GM12878 (cell line): ENCODE data around the gene MDFIC. TPM values are rescaled to one million over a fixed set of nuclear protein-coding genes. Genes with fewer than 3 reads are reported as not detected.

ENCODE experiments used
- ATAC-seq: fragments of 200-7000 bp; cut with Tn5 transposase; 3 replicates; pipeline ENCODE4 v1.9.1; 2020; ENCODE audit warnings: mild to moderate bottlenecking, moderate library complexity
- BruUV-seq: library from RNA; stranded (reverse); fragments of 400-500 nt; replicated peaks from 2 replicates; lab custom pipeline; 2021; lab: Mats Ljungman, UMichigan
- CTCF ChIA-PET: fragments of 300-600 bp; sonication (Branson Sonifier 250); formaldehyde crosslinking; extraction: SDS; loops from one replicate; lab custom pipeline; 2021; ENCODE audit warnings: inconsistent platforms; lab: Yijun Ruan, JAX
- POLR2A ChIA-PET: fragments of 350-600 bp; formaldehyde crosslinking; extraction: SDS; loops from one replicate; lab custom pipeline; 2021; ENCODE audit warnings: inconsistent platforms; lab: Charles Lee
- RAD21 ChIA-PET: fragments of 300-600 bp; sonication (Branson Sonifier 250); formaldehyde crosslinking; loops from one replicate; lab custom pipeline; 2023; ENCODE audit warnings: antibody characterized with exemption; ENCODE audit not compliant: unreplicated experiment; lab: Charles Lee
- SMC1A ChIA-PET: fragments of 300-600 bp; sonication (Branson Sonifier 250); formaldehyde crosslinking; loops from one replicate; lab custom pipeline; 2023; ENCODE audit not compliant: unreplicated experiment, uncharacterized antibody; lab: Charles Lee
- DNase-seq: peaks from one replicate; pipeline ENCODE4 v3.0.0-alpha.2; 2011; ENCODE audit warnings: low read depth, low spot score
- FAIRE-seq: peaks from 3 replicates; lab custom pipeline; 2011; peaks lifted over from hg19 to GRCh38; lab: Jason Lieb, UNC
- H2AFZ ChIP-seq: 2 replicates; pipeline ENCODE4 v1.6.0; 2011; ENCODE audit warnings: low read depth, low read length, control low read depth; ENCODE audit not compliant: control insufficient read depth
- H3K27ac ChIP-seq: 2 replicates; pipeline ENCODE4 v1.5.1; 2011; ENCODE audit warnings: control low read depth; ENCODE audit not compliant: control insufficient read depth, insufficient read depth
- H3K27me3 ChIP-seq, 2 experiments: replicated peaks in 1 of 2; 2 replicates each; pipeline versions ENCODE4 v1.6.0 to v1.6.1; 2011; ENCODE audit warnings: low read length in 1 of 2; ENCODE audit not compliant: control insufficient read depth in 2 of 2, insufficient read depth in 2 of 2
- H3K36me3 ChIP-seq, 2 experiments: 2 replicates each; pipeline ENCODE4 v1.5.1; 2011; ENCODE audit warnings: low read length in 1 of 2; ENCODE audit not compliant: control insufficient read depth in 2 of 2, insufficient read depth in 2 of 2
- H3K4me1 ChIP-seq: 2 replicates; pipeline ENCODE4 v1.6.1; 2011; ENCODE audit warnings: mild to moderate bottlenecking, low read length, moderate library complexity, mixed read lengths; ENCODE audit not compliant: control insufficient read depth, insufficient read depth
- H3K4me2 ChIP-seq: 2 replicates; pipeline ENCODE4 v1.6.0; 2011; ENCODE audit warnings: control low read depth; ENCODE audit not compliant: control insufficient read depth, insufficient read depth
- H3K4me3 ChIP-seq: fragments of 200-600 bp; sonication (generic); 2 replicates; pipeline ENCODE4 v1.5.1; 2016
- H3K79me2 ChIP-seq: 2 replicates; pipeline ENCODE4 v1.6.0; 2011; ENCODE audit warnings: low read length; ENCODE audit not compliant: control insufficient read depth, insufficient read depth
- H3K9ac ChIP-seq: 2 replicates; pipeline ENCODE4 v1.8.0; 2011; ENCODE audit warnings: low read length, control low read depth, mixed read lengths; ENCODE audit not compliant: control insufficient read depth, insufficient read depth
- H3K9me3 ChIP-seq: replicated peaks from 3 replicates; pipeline ENCODE4 v1.5.1; 2011; ENCODE audit warnings: mild to moderate bottlenecking, low read length; ENCODE audit not compliant: control insufficient read depth, insufficient read depth
- H4K20me1 ChIP-seq: 2 replicates; pipeline ENCODE4 v1.6.0; 2011; ENCODE audit not compliant: control insufficient read depth, insufficient read depth
- CREB1 ChIP-seq: IDR thresholded peaks from 2 replicates; pipeline ENCODE4 v1.6.1; 2012; ENCODE audit warnings: low read depth, mild to moderate bottlenecking, inconsistent platforms
- EED ChIP-seq: sonication (generic); IDR thresholded peaks from 2 replicates; pipeline ENCODE4 v1.6.1; 2016; ENCODE audit warnings: antibody characterized with exemption, low read depth
- EP300 ChIP-seq, 2 experiments: fragments of 150-350 bp in 1 of 2; IDR thresholded peaks; 2 replicates each; pipeline ENCODE4 v1.6.1; 2011 to 2012; ENCODE audit warnings: low read depth in 2 of 2, low read length in 2 of 2, borderline replicate concordance in 1 of 2, improper control_type of control experiment in 1 of 2, inconsistent platforms in 1 of 2; ENCODE audit not compliant: control insufficient read depth in 1 of 2
- GABPA ChIP-seq: IDR thresholded peaks from 2 replicates; pipeline ENCODE4 v1.6.1; 2014; ENCODE audit warnings: antibody characterized with exemption, low read depth, mild to moderate bottlenecking, inconsistent platforms
- IKZF1 ChIP-seq: fragments of 450-650 bp; conservative IDR thresholded peaks from 2 replicates; pipeline ENCODE4 v1.6.1; 2017; ENCODE audit warnings: antibody characterized with exemption, mild to moderate bottlenecking
- IKZF2 ChIP-seq, 2 experiments: fragments of 450-650 bp; IDR thresholded peaks; 2 replicates each; pipeline ENCODE4 v1.6.1; 2017; ENCODE audit warnings: mild to moderate bottlenecking in 2 of 2, moderate library complexity in 2 of 2
- JUNB ChIP-seq: IDR thresholded peaks from 2 replicates; pipeline ENCODE4 v1.6.1; 2016; ENCODE audit warnings: antibody characterized with exemption, mild to moderate bottlenecking
- MEF2A ChIP-seq: IDR thresholded peaks from 2 replicates; pipeline ENCODE4 v1.6.1; 2011; ENCODE audit warnings: low read depth, mild to moderate bottlenecking, low read length, moderate library complexity; ENCODE audit not compliant: insufficient read depth
- MEF2B ChIP-seq: fragments of 450-650 bp; IDR thresholded peaks from 2 replicates; pipeline ENCODE4 v1.6.1; 2018; ENCODE audit warnings: mild to moderate bottlenecking, moderate library complexity; ENCODE audit not compliant: partially characterized antibody, poor library complexity, severe bottlenecking
- MTA3 ChIP-seq: IDR thresholded peaks from 2 replicates; pipeline ENCODE4 v1.6.1; 2012; ENCODE audit warnings: low read length, inconsistent platforms, borderline replicate concordance
- NFIC ChIP-seq: IDR thresholded peaks from 2 replicates; pipeline ENCODE4 v1.6.1; 2012; ENCODE audit warnings: low read depth, mild to moderate bottlenecking, inconsistent platforms, low read length, moderate library complexity
- RELB ChIP-seq: fragments of 450-650 bp; IDR thresholded peaks from 2 replicates; pipeline ENCODE4 v1.6.1; 2017; ENCODE audit warnings: low read depth, mild to moderate bottlenecking, moderate library complexity
- RUNX3 ChIP-seq: IDR thresholded peaks from 2 replicates; pipeline ENCODE4 v1.6.1; 2012; ENCODE audit warnings: low read length, inconsistent platforms
- SMC3 ChIP-seq: IDR thresholded peaks from 2 replicates; pipeline ENCODE4 v1.6.1; 2011; ENCODE audit warnings: low read length, improper control_type of control experiment, borderline replicate concordance
- YBX1 ChIP-seq: fragments of 450-650 bp; IDR thresholded peaks from 2 replicates; pipeline ENCODE4 v1.6.1; 2016; ENCODE audit warnings: antibody characterized with exemption
- ZBED1 ChIP-seq: IDR thresholded peaks from 2 replicates; pipeline ENCODE4 v1.6.1; 2016; ENCODE audit warnings: borderline replicate concordance
- ZNF592 ChIP-seq: fragments of 450-650 bp; IDR thresholded peaks from 2 replicates; pipeline ENCODE4 v1.6.1; 2017; ENCODE audit warnings: mild to moderate bottlenecking, moderate library complexity
- WGBS: methylation state at CpG from one replicate; pipeline ENCODE4 v1.1.6; 2016; ENCODE audit warnings: low lambda C conversion rate; ENCODE audit not compliant: insufficient replicate concordance, insufficient coverage; ENCODE audit errors: missing lambda C conversion rate; 5-methylcytosine and 5-hydroxymethylcytosine counted together
- in situ Hi-C: fragments of 300-500 bp; cut with MboI; formaldehyde crosslinking; loops from 9 replicates; pipeline ENCODE4 v1.14.3; 2018; ENCODE audit warnings: mixed read lengths
- intact Hi-C: fragments of 100-400 bp; cut with micrococcal nuclease; formaldehyde crosslinking; loops from one replicate; pipeline ENCODE4 v1.14.2; 2022; ENCODE audit not compliant: unreplicated experiment
- polyA plus RNA-seq, 11 experiments: library from polyadenylated mRNA; depleted of rRNA in 4 of 11; unstranded in 6 of 11; stranded (reverse) in 5 of 11; fragments of >200 nt; fragmentation: Nextera tagmentation in 4 of 11; fragmentation: Illumina TruSeq in 1 of 11; extraction: Ambion mirVana in 4 of 11; extraction: Trizol in 1 of 11; gene quantifications; 1 replicate in 1 of 11; 2 replicates in 10 of 11; pipeline versions ENCODE4 v1.2.1 to v1.2.3, GENCODE V29; 2011 to 2016; ENCODE audit warnings: inconsistent platforms in 2 of 11, missing spikeins in 2 of 11, low read depth in 1 of 11
- total RNA-seq, 4 experiments: library from RNA; depleted of rRNA in 3 of 4; stranded (reverse); fragments of >200 nt in 3 of 4; fragmentation: Illumina TruSeq in 1 of 4; extraction: Trizol in 1 of 4; gene quantifications; 2 replicates each; pipeline versions ENCODE4 v1.2.1 to v1.2.3, GENCODE V29; 2013 to 2021
- TF ChIP-seq, protein P1 (sequence below): IDR thresholded peaks from 2 replicates; pipeline ENCODE4 v1.6.1; 2012; ENCODE audit warnings: low read length, inconsistent platforms

MDFIC gene
- total and polyA plus RNA-seq, 10 of the 15 experiments (the other 5 are each of a cell fraction or from before 2014, with no cell fraction given), result 7.3 to 58.4 (median 40.0) TPM

DNA sequence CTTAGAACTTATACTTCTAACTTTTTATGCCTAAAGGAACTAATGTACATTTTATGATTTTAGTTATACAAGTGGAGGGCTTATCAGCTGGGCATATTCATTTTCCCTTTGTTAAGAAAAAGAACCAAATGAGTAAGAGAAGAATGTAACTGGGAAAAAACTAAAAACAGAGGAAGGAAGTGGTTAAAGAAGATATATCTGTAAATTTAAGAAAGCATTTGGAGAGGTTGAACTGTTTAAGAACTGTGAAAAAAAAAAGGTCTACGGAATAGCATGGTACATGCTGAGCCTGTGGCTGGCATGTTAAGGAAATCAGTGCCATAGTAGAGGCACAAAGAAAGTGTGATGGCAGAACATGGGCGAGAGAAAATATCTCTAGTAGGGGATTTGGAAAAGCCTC is 6.2 kb downstream of the MDFIC start:
- Histone ChIP-seq H3K9me3 (no peaks in the 10 kb centered on the region), H3K36me3 (no peaks in the 10 kb centered on the region), H3K4me2 (peak overlapping the region; percentile 78), H3K79me2 (peaks cover 99% of the 10 kb centered on the region), H3K27me3 (no peaks in the 10 kb centered on the region), H3K4me3 (peak overlapping the region; percentile 50), H3K27ac (peak overlapping the region; percentile 68), H2AFZ (no peak overlapping the region), H4K20me1 (no peaks in the 10 kb centered on the region), H3K9ac (peak overlapping the region; percentile 61; the same call in 1 of the 2 replicates), H3K4me1 (peaks cover 9% of the 10 kb centered on the region)
- ChIA-PET SMC1A (interaction anchor here (1.0 to 8.4 kb wide), 3 partner anchors 11 to 62 kb away, joined by 5 to 122 read pairs (median 10); partner anchors contain the start of gene MDFIC), CTCF (interaction anchor here (1.1 to 7.8 kb wide), 4 partner anchors 10 to 60 kb away, joined by 3 to 48 read pairs (median 9); no protein-coding TSS in a partner anchor), RAD21 (interaction anchor here (1.5 to 3.4 kb wide), 3 partner anchors 11 to 289 kb away, joined by 4 to 34 read pairs (median 10); no protein-coding TSS in a partner anchor), POLR2A (interaction anchor here (4.0 kb wide), 1 partner anchor 11 kb away, joined by 30 read pairs; no protein-coding TSS in a partner anchor)
- in situ Hi-C loops (no loop called here), intact Hi-C loops (no loop called here)
- no TSS peak for BruUV-seq
- WGBS, result 13% methylated on average over 2 of the region's 2 CpGs
- FAIRE-seq (no peak), ATAC-seq (peak; percentile 0; the same call in 2 of the 3 replicates), DNase-seq (no peak)
- TF ChIP-seq RUNX3, result peak; percentile 65; the same call in 1 of the 2 replicates
- TF ChIP-seq EP300 (IDR thresholded peaks at IDR 0.05; ENCODE audit: borderline replicate concordance in 1 of 2, control insufficient read depth in 1 of 2, low read depth in 2 of 2, low read length in 2 of 2), result no peak
- peak; percentile 46; the same call in 1 of the 2 replicates for TF ChIP-seq EED
- 0 out of 2 replicates have a peak, but pooled peaks have one; percentile 32 for TF ChIP-seq IKZF1
- TF ChIP-seq IKZF2 (IDR thresholded peaks at IDR 0.05), result peak in 1 of 2 experiments; percentile 31; a peak in 1 of 4 replicates
- no peak for TF ChIP-seq CREB1
- TF ChIP-seq RELB, result peak; percentile 68; the same call in 1 of the 2 replicates
- peak; percentile 78 for TF ChIP-seq NFIC
- no peak for TF ChIP-seq SMC3
- TF ChIP-seq MEF2A, result 0 out of 2 replicates have a peak, but pooled peaks have one; percentile 19
- no peak for TF ChIP-seq ZBED1
- TF ChIP-seq ZNF592, result no peak
- TF ChIP-seq JUNB, result peak; percentile 51
- TF ChIP-seq MEF2B, result no peak
- no peak for TF ChIP-seq YBX1
- TF ChIP-seq MTA3, result no peak
- TF ChIP-seq, protein P1, sequence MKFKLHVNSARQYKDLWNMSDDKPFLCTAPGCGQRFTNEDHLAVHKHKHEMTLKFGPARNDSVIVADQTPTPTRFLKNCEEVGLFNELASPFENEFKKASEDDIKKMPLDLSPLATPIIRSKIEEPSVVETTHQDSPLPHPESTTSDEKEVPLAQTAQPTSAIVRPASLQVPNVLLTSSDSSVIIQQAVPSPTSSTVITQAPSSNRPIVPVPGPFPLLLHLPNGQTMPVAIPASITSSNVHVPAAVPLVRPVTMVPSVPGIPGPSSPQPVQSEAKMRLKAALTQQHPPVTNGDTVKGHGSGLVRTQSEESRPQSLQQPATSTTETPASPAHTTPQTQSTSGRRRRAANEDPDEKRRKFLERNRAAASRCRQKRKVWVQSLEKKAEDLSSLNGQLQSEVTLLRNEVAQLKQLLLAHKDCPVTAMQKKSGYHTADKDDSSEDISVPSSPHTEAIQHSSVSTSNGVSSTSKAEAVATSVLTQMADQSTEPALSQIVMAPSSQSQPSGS, result 0 out of 2 replicates have a peak, but pooled peaks have one; percentile 32
- 0 out of 2 replicates have a peak, but pooled peaks have one; percentile 27 for TF ChIP-seq GABPA
